Measurements from ENCODE around the gene YPEL1. TPM values are rescaled to one million over a fixed set of nuclear protein-coding genes. Genes with fewer than 3 reads are reported as not detected.
A peak's percentile ranks its signal among the peaks of the same experiment; 100 is the strongest.

YPEL1 gene
- total and polyA plus RNA-seq, 12 donors: 1.5 to 14.6 (median 7.6) TPM

GRCh38 chr22:21690401-21690801 lies 45.2 kb downstream of the YPEL1 start:
- H3K4me3 ChIP-seq: no peak overlapping the region
- 61 to 63% methylated on average over 5 of the region's 5 CpGs for WGBS, 2 donors

DNA sequence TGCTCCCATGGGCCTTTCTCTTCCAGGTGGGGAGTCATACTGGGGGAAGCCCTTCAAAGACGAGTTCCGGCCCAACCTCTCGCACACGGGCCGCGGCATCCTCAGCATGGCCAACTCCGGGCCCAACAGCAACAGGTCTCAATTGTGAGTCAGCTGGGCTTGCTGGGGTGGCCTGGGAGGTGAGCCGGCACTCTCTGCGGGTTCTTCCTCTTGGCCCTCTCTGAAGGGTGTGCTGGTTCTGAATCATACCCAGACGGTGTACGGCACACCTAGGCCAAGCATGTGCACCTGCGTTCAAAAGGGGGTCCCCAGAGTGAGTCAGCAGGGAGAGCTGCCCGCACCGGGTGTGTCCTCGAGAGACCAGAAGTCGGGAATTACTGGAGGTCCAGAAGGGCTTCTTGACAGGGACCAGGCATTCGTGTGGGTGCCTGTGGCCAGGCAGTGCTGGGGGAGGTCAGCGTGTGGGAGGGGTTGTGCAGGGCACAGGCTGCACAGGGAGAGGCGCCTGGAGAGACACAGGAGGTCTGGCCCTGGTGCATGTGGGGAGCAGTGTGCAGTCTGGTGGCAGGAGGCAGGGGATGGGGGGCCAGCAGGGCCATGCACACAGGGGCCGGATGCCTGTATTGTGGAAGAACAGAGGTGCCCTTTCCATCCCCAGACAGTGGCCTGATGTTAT lies 46.8 kb downstream of the YPEL1 start:
- 92 to 96% methylated on average over 20 of the region's 20 CpGs for WGBS, 2 donors
- TF ChIP-seq, protein P1, sequence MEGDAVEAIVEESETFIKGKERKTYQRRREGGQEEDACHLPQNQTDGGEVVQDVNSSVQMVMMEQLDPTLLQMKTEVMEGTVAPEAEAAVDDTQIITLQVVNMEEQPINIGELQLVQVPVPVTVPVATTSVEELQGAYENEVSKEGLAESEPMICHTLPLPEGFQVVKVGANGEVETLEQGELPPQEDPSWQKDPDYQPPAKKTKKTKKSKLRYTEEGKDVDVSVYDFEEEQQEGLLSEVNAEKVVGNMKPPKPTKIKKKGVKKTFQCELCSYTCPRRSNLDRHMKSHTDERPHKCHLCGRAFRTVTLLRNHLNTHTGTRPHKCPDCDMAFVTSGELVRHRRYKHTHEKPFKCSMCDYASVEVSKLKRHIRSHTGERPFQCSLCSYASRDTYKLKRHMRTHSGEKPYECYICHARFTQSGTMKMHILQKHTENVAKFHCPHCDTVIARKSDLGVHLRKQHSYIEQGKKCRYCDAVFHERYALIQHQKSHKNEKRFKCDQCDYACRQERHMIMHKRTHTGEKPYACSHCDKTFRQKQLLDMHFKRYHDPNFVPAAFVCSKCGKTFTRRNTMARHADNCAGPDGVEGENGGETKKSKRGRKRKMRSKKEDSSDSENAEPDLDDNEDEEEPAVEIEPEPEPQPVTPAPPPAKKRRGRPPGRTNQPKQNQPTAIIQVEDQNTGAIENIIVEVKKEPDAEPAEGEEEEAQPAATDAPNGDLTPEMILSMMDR (IDR thresholded peaks at IDR 0.05): no peak
- no peak overlapping the region for H3K4me3 ChIP-seq
- no peaks in the 10 kb centered on the region for H3K9me3 ChIP-seq
- no peak overlapping the region for H3K27ac ChIP-seq
- H3K4me1 ChIP-seq: no peaks in the 10 kb centered on the region
- DNase-seq (no peak), ATAC-seq (peak in 1 of 8 donors; percentile 7)
- intact Hi-C loops (cut with DNase I): no loop called here
- peaks cover 0 to 94% (median 53%) of the 10 kb centered on the region in 9 donors for H3K36me3 ChIP-seq
- no peaks in the 10 kb centered on the region for H3K27me3 ChIP-seq

More at GRCh38 chr22:21690401-21690801, 45.2 kb downstream of the YPEL1 start:
- DNase-seq (no peak), ATAC-seq (no peak)
- TF ChIP-seq, protein P1 (IDR thresholded peaks at IDR 0.05): no peak
- Histone ChIP-seq H3K9me3 (no peaks in the 10 kb centered on the region), H3K4me1 (no peaks in the 10 kb centered on the region), H3K27me3 (no peaks in the 10 kb centered on the region), H3K27ac (peak overlapping the region in 1 of 10 donors; percentile 14), H3K36me3 (peaks cover 0 to 95% (median 54%) of the 10 kb centered on the region in 9 donors)
- intact Hi-C loops (cut with DNase I): no loop called here

- peaks cover 0 to 94% (median 53%) of the 10 kb centered on the region in 9 donors for H3K36me3 ChIP-seq
- H3K9me3 ChIP-seq: no peaks in the 10 kb centered on the region
- no peaks in the 10 kb centered on the region for H3K4me1 ChIP-seq
- intact Hi-C loops (cut with DNase I): no loop called here
- DNase-seq (no peak), ATAC-seq (peak in 1 of 8 donors; percentile 11)
- H3K4me3 ChIP-seq: no peak overlapping the region
- 93 to 94% methylated on average over 6 of the region's 6 CpGs for WGBS, 2 donors
- no peaks in the 10 kb centered on the region for H3K27me3 ChIP-seq
- TF ChIP-seq, protein P1 (IDR thresholded peaks at IDR 0.05): no peak
- H3K27ac ChIP-seq: no peak overlapping the region
Measured at GRCh38 chr22:21688341-21688705, 47.3 kb downstream of the YPEL1 start.

DNA sequence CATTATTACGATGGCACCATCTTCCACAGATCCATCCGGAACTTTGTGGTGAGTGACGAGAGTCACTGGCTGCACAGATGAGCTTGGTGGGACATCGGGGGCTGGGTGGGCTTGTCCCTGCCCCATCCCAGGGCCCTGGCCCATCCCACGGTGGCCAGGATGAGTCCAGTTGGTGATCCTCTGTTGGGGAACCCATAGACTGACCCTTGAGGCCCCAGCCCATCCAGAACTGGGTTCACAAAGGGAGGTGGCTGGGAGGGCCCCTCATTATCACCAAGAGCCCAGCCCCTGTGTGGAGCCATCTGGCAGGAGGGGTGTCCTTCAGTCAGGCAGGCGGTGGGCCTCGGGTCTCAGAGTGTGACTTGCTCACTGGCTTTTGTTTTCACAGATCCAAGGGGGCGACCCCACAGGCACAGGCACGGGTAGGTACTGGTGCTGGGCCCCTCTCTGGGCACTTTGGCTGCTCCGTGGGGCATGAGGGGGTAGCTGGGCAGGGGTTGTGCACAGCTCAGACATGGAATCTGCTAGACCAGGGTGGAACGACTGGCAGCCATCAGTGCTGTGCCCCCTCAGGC lies 47.8 kb downstream of the YPEL1 start:
- no peak for DNase-seq
- no peak overlapping the region for H3K4me3 ChIP-seq
- 93 to 94% methylated on average over 11 of the region's 11 CpGs for WGBS, 2 donors

More for the DNA sequence above, 47.8 kb downstream of the YPEL1 start:
- peak in 1 of 8 donors; percentile 8 for ATAC-seq
- Histone ChIP-seq H3K4me1 (no peaks in the 10 kb centered on the region), H3K27ac (no peak overlapping the region), H3K9me3 (no peaks in the 10 kb centered on the region), H3K27me3 (no peaks in the 10 kb centered on the region), H3K36me3 (peaks cover 0 to 94% (median 56%) of the 10 kb centered on the region in 9 donors)
- TF ChIP-seq, protein P1 (IDR thresholded peaks at IDR 0.05): no peak
- intact Hi-C loops (cut with DNase I): no loop called here

Data from heart right ventricle (tissue), 16 donors.